OCI-M2 (cell line): ENCODE measurements around the gene CDC42BPB.

Experiments
- DNase-seq: peaks from one replicate; lab custom pipeline; 2025; ENCODE audit not compliant: unreplicated experiment; lab: John Stamatoyannopoulos, UW

The CDC42BPB gene

DNA sequence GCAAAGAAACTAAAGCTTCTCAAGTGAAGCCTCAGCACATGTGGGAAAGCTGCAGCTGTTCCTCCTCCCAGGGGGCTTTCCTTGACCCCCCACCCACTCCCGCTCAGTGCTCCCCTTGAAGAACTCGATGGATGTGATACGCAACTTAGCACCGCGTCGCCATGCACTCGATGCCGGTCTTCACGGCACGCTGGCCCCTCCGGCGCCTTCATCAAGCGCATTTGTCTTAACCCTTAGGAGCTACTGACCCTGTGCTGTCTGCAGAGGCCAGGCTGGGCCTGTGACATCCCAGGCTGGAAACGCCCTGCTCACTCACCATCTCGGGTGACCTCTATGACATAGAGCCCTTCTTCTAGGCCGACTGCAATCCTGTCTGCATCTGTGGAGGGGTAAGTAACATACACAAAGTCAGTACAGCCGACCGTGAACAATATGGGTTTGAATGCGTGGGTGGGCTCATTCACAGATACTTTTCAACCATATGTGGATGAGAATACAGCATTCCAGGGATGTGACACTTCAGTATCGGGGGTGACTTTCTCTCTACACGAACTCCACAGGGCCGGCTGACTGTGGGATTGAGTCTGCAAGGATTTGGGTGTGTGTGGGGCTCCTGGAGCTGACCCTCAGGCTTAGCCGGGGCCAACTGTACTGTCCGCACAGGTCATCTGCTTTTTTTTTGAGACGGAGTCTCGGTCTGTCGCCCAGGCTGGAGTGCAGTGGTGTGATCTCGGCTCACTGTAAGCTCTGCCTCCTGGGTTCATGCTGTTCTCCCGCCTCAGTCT, 111.8 kb downstream of the CDC42BPB start:
- no peak for DNase-seq

DNA sequence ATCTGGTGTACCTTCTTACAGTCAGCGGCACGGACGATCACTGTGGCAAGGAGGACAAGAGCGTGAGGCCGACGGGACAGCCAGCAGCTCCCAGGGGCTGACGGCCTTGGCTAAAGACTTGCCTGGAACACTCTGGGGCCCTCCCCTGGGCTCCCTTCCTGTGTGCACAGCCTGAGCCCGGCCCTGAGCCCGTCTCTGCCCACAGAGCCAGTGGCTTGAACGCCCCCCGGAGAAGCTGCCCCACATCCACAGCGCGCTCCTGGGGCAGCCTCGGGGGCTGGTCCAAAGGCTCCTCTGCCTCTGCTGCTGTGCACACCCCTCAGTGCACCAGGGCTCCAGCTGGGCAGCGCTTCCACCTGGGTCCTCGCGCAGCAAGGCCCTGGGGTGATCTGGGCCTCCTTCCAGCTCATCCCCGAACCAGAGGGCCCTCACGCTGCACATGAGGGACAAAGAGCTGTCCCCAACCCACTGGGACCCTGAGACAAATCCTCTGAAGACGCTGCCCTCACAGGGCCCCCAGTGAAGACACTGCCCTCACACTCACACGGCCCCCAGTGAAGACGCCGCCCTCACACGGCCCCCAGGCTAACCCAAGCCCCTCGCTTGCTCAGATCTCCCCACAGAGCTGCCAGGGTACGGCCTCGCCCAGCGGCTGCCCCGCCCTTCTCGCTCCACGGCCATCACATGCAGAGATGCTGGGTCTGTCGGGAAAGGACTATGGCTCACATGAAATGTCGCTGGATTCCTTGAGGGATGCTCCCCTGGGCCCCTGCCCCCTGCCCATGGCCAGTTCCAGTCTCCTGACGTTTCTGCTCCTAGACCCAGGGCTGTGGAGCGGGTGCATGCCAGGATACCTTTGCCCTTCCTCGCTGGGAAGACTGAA, 112.7 kb downstream of the CDC42BPB start:
- DNase-seq = no peak

- no peak for DNase-seq
Observed at GRCh38 chr14:102943979-102944378, 113.4 kb downstream of the CDC42BPB start.

DNA sequence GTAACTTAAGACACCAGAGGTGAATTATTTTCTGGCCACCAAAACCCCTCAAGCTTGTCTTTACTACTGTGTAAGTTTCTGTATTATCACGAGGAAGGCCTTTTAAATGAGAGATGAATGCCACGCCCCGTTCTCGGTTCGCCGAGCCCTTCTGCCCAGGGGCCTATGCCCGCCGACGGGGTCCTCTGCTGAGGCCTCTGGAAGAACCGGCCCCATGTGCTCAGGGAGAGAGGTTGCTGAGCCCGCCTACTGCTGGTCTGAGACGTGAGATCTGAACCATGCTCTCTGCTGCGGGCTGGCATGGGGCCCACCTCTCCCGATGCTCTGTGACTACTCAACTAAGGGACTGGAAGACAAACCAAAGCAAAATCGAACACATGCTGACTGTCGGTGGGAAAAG, 113.9 kb downstream of the CDC42BPB start:
- no peak for DNase-seq

- no peak for DNase-seq
Observed at GRCh38 chr14:102942069-102942468, 115.3 kb downstream of the CDC42BPB start.

DNA sequence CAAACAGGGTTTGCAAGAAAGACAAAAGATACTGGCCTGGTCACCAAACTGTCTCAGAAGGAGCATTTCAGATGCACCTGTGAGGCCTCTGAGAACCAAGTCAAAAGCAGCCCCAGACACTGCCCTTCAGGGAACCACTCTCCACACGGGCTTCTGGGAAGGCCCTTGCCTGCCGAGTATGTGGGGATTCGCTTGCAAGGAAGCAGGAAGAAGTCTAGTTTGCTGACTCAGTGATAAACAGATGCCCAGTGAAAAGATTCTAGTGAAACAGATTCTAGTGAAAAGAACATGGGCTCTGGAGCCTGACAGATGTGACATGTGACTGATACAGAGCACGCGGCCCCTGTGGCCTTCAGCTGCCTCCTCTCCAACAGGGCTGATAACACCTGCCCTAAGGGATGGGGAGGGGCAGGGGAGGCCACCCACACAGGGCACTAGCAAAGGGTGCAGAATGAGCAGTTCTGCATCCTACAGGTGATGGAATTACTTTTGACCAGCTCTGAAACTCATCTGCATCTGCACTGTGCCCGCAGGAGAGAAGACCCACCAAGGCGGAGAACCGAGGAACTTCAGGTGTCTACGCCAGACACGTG, 115.8 kb downstream of the CDC42BPB start:
- no peak for DNase-seq

GRCh38 chr14:102940729-102941362, 116.5 kb downstream of the CDC42BPB start:
- no peak for DNase-seq

DNA sequence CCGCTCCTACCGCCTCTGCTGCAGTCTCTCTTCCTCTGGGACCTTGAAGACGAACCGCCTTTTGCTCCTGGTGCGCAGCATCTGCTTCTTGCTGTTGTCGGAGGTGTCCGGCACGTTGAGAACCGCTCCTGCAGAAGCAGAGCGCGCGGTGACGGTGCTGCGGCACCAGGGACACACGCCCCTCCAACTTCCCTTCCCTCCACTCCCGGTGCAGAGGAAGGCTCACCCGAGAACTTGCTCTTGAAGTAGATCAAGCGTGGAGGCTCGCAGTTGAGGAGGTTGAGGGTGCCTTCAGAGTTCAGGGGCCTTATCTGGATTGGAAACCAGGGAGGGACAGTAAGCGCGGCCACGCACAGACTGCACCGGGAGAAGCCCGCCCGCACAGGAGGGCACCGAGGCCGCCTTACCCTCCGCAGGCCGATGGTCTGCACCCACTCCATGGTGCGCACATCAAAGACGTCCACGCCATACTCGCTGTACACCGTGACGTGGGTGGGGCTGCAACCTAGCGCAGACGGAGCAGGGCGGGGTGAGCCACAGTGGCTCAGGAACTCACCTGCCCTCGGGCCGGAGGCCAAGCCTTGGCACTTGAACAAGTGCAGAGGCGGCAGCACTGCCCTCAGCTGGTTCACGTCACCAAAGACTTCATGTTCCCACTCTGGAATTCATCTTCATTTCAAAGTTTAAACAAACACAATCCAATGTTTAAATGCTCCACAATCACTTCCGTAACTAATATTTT, 117.4 kb downstream of the CDC42BPB start:
- no peak for DNase-seq

DNA sequence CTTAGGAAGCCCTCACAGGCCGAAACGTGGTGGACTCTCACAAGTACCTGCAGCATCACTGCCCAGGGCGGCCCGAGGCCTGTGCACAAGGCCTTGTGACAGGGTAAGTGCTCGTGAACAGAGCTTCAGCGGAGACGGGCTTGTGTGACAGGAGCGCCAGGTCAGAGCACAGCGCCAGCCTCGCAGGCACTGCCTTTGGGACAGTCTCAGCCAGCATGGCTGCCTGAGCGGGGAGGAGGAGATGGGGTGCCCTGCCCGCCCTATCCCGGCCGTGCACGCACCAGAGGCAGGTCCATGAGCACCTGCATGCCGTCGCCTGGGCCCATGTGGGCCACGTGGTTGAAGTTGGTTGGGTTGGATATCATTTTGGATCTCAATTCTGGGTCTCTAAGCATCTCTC, 118.0 kb downstream of the CDC42BPB start:
- no peak for DNase-seq

GRCh38 chr14:102938191-102938590, 119.2 kb downstream of the CDC42BPB start:
- no peak for DNase-seq

DNA sequence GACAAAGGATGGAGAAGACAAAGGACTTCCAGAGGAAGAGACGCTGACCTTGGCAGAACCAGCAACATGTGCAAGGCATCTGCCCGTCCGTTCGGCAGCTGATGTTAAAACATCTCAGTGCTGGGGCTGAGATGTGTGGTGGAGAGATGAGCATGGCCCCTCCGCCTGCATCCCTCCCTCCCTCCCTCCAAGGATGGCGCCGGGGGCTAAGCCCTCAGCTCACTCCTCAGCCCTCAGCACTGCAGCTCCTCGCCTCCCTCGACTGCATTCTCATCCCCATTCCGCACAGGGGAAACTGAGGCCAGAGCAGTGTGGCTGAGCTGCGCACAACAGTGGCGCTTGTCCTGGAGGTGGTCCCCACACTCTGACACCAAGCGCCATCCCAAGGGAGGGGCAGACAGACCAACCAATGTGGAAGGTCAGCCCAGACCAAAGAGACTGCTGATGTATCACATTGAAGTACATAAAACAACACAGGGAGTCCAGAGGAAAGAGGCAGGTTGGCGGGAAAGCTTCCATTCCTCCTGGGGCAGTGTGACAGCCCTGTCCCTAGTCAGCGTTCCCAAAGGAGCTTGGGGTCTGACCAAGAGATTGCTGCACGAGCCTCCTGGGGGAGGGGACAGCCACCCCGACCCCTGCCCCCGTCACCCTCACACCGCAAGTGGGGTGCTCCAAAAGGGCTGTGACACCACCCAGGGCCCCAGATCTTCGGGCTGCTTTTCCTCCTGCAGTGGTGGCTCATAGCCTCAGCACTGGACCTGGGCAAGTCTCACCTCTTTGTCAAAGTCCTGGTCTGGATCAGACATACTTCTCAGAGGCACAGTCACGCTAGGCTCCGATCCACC, 119.8 kb downstream of the CDC42BPB start:
- no peak for DNase-seq

- DNase-seq = no peak
Observed at GRCh38 chr14:102935756-102936155, 121.6 kb downstream of the CDC42BPB start.

- no peak for DNase-seq
Observed at GRCh38 chr14:102933618-102934231, 123.6 kb downstream of the CDC42BPB start.

GRCh38 chr14:102932484-102933248, 124.7 kb downstream of the CDC42BPB start:
- DNase-seq = no peak

DNA sequence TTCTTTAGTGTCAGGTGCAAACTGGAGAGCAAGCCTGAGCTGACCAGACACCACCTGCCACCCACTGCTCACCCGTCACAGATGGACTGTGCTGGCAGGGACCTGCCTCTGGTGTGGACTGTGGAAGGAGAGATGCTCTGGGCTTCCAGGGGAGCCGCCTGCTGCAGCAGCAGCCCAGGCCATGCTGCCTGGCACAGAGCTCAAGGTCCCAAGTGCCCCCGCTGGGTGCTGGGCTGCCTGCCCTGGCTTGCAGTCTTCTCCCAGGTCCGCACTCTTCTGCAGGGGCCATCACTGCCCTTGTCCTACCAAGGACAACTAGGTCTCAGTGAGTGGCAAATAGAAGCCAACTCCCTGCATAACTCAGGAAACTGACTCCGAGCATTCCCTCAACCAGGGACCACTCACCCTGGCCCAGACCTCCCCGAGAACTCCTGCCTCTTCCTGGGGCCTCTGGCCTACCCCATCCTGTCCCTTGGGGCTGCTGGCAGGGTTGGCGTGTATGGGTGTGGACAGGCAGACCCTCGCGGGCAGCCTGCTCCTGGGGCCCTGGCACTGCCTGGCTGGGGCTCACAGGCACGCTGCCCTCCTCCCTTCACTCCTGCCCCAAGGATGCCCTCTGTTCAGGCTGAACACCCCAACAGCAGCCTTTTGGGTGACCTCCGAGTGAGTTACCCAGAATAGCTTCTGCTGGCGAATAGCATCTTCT, 125.6 kb downstream of the CDC42BPB start:
- DNase-seq = no peak

GRCh38 chr14:102930753-102931579, 126.4 kb downstream of the CDC42BPB start:
- no peak for DNase-seq

- no peak for DNase-seq
Observed at GRCh38 chr14:102930138-102930752, 127.1 kb downstream of the CDC42BPB start.
